ENCODE measurements around the gene NUDT8. TPM values are rescaled to one million over a fixed set of nuclear protein-coding genes. Genes with fewer than 3 reads are reported as not detected.

Gene NUDT8
- total and polyA plus RNA-seq, 2 experiments from 2014 or later, result 4.1 to 4.8 TPM

- Histone ChIP-seq H3K4me2 (ENCODE audit: unreplicated experiment) (no peak overlapping the region), H3K4me1 (ENCODE audit: insufficient read depth) (no peaks in the 10 kb centered on the region), H3K36me3 (ENCODE audit: low read depth) (no peaks in the 10 kb centered on the region), H3K79me2 (ENCODE audit: insufficient read depth) (no peaks in the 10 kb centered on the region), H3K27me3 (replicated peaks; ENCODE audit: insufficient read depth) (no peaks in the 10 kb centered on the region; the same call in 1 of the 2 replicates), H3K9me2 (ENCODE audit: insufficient read depth) (no peaks in the 10 kb centered on the region), H4K20me1 (ENCODE audit: insufficient read depth) (no peaks in the 10 kb centered on the region), H3K4me3 (no peak overlapping the region), H3K27ac (no peak overlapping the region), H3K9ac (no peak overlapping the region), H3F3A (ENCODE audit: insufficient read depth) (no peaks in the 10 kb centered on the region), H2AFZ (no peak overlapping the region), H3K9me3 (ENCODE audit: low read depth) (no peaks in the 10 kb centered on the region)
- 70 to 71% methylated on average over 16 to 24 of the region's 24 CpGs for WGBS, 2 experiments (ENCODE audit: low coverage in 1 of 2, low lambda C conversion rate in 2 of 2, missing lambda C conversion rate in 2 of 2)
- DNase-seq, result no peak
- in situ Hi-C loops (cut with MboI), result no loop called here
- TF ChIP-seq EZH2 (IDR thresholded peaks at IDR 0.05; ENCODE audit: insufficient read depth, poor library complexity, severe bottlenecking) (no peak), EZH2phosphoT487 (IDR thresholded peaks at IDR 0.05; ENCODE audit: insufficient read depth, low read depth) (no peak)
Measured at GRCh38 chr11:67646535-67647336, 17.0 kb upstream of the NUDT8 start.

GRCh38 chr11:67645521-67646461 is 16.1 kb upstream of the NUDT8 start:
- H3K4me2 ChIP-seq (ENCODE audit: unreplicated experiment), result no peak overlapping the region
- no peaks in the 10 kb centered on the region for H3K36me3 ChIP-seq (ENCODE audit: low read depth)
- no peaks in the 10 kb centered on the region for H3F3A ChIP-seq (ENCODE audit: insufficient read depth)
- no peak overlapping the region for H3K27ac ChIP-seq
- 69 to 73% methylated on average over 15 to 24 of the region's 24 CpGs for WGBS, 2 experiments (ENCODE audit: low coverage in 1 of 2, low lambda C conversion rate in 2 of 2, missing lambda C conversion rate in 2 of 2)
- H3K4me1 ChIP-seq (ENCODE audit: insufficient read depth), result no peaks in the 10 kb centered on the region
- in situ Hi-C loops (cut with MboI), result no loop called here
- TF ChIP-seq EZH2 (IDR thresholded peaks at IDR 0.05; ENCODE audit: insufficient read depth, poor library complexity, severe bottlenecking) (no peak), EZH2phosphoT487 (IDR thresholded peaks at IDR 0.05; ENCODE audit: insufficient read depth, low read depth) (no peak)
- H2AFZ ChIP-seq, result no peak overlapping the region
- no peak for DNase-seq
- no peaks in the 10 kb centered on the region for H3K9me2 ChIP-seq (ENCODE audit: insufficient read depth)
- peaks cover 1% of the 10 kb centered on the region; the same call in 1 of the 2 replicates for H3K27me3 ChIP-seq (replicated peaks; ENCODE audit: insufficient read depth)
- H3K79me2 ChIP-seq (ENCODE audit: insufficient read depth), result no peaks in the 10 kb centered on the region
- no peaks in the 10 kb centered on the region for H3K9me3 ChIP-seq (ENCODE audit: low read depth)
- H4K20me1 ChIP-seq (ENCODE audit: insufficient read depth), result no peaks in the 10 kb centered on the region
- H3K4me3 ChIP-seq, result no peak overlapping the region
- no peak overlapping the region for H3K9ac ChIP-seq

GRCh38 chr11:67644472-67645418 is 15.0 kb upstream of the NUDT8 start:
- H3K4me2 ChIP-seq (ENCODE audit: unreplicated experiment), result no peak overlapping the region
- H3K27me3 ChIP-seq (replicated peaks; ENCODE audit: insufficient read depth), result peaks cover 8% of the 10 kb centered on the region; the same call in 1 of the 2 replicates
- H4K20me1 ChIP-seq (ENCODE audit: insufficient read depth), result no peaks in the 10 kb centered on the region
- H3K36me3 ChIP-seq (ENCODE audit: low read depth), result no peaks in the 10 kb centered on the region
- no peak for TF ChIP-seq EZH2 (IDR thresholded peaks at IDR 0.05; ENCODE audit: insufficient read depth, poor library complexity, severe bottlenecking)
- no peak for TF ChIP-seq EZH2phosphoT487 (IDR thresholded peaks at IDR 0.05; ENCODE audit: insufficient read depth, low read depth)
- H3F3A ChIP-seq (ENCODE audit: insufficient read depth), result no peaks in the 10 kb centered on the region
- H3K4me3 ChIP-seq, result no peak overlapping the region
- H2AFZ ChIP-seq, result no peak overlapping the region
- H3K27ac ChIP-seq, result no peak overlapping the region
- no peak overlapping the region for H3K9ac ChIP-seq
- in situ Hi-C loops (cut with MboI), result no loop called here
- WGBS, 2 experiments (ENCODE audit: low coverage in 1 of 2, low lambda C conversion rate in 2 of 2, missing lambda C conversion rate in 2 of 2), result 75 to 83% methylated on average over 14 to 22 of the region's 22 CpGs
- no peaks in the 10 kb centered on the region for H3K4me1 ChIP-seq (ENCODE audit: insufficient read depth)
- H3K79me2 ChIP-seq (ENCODE audit: insufficient read depth), result no peaks in the 10 kb centered on the region
- no peak for DNase-seq
- H3K9me2 ChIP-seq (ENCODE audit: insufficient read depth), result no peaks in the 10 kb centered on the region
- H3K9me3 ChIP-seq (ENCODE audit: low read depth), result no peaks in the 10 kb centered on the region
